AG04449 (cell line): ENCODE results near the gene NEURL1.
A peak's percentile ranks its signal among the peaks of the same experiment; 100 is the strongest.
"Not testable (repeated sequence)": the region's sequence is repeated elsewhere in the genome, so short reads cannot be mapped to it uniquely, and the experiment has no call there.

Experiments
- CTCF ChIA-PET: fragments of 350-600 bp; formaldehyde crosslinking; extraction: SDS; loops from one replicate; lab custom pipeline; 2021; ENCODE audit warnings: antibody characterized with exemption; lab: Yijun Ruan, JAX
- POLR2A ChIA-PET: fragments of 400-600, 350-600 bp; formaldehyde crosslinking; extraction: SDS; loops from one replicate; lab custom pipeline; 2020; ENCODE audit warnings: antibody characterized with exemption, inconsistent platforms; lab: Yijun Ruan, JAX
- DNase-seq: peaks from one replicate; pipeline ENCODE4 v3.0.0-alpha.2; 2010; ENCODE audit warnings: low read depth, low spot score
- H3K4me3 ChIP-seq: 2 replicates; pipeline ENCODE4 v1.5.1; 2011; ENCODE audit warnings: low read depth, mild to moderate bottlenecking, control low read depth, low read length
- CTCF ChIP-seq: IDR thresholded peaks from one replicate; pipeline ENCODE4 v1.5.1; 2011; ENCODE audit warnings: mild to moderate bottlenecking, moderate library complexity, low read length, control low read depth, inconsistent platforms; ENCODE audit not compliant: insufficient read depth; ENCODE audit errors: missing control alignments

Gene NEURL1

DNA sequence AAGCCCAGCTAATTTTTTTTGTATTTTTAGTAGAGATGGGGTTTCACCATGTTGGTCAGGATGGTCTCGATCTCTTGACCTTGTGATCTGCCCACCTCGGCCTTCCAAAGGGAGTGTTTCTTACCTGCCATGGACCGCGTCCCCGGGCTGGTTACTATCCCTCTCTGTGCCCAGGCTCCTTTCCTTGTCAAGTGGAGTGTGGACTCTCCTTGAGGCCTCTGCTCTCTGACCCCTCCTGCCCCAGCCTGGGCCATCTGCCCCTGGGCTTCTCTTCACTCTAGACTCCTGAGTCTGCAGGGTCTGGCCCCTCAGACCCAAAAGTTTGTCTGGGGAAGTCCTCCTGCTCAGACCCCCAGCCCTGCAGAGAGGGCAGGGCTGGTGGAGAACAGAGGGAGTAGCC, 20.7 kb downstream of the NEURL1 start:
- DNase-seq: no peak
- H3K4me3 ChIP-seq: no peak overlapping the region
- CTCF ChIA-PET: interaction anchor here (0.6 kb wide), 1 partner anchor 10 kb away, joined by 3 read pairs; no protein-coding TSS in a partner anchor
- POLR2A ChIA-PET: no interaction called here
- TF ChIP-seq CTCF: no peak

DNA sequence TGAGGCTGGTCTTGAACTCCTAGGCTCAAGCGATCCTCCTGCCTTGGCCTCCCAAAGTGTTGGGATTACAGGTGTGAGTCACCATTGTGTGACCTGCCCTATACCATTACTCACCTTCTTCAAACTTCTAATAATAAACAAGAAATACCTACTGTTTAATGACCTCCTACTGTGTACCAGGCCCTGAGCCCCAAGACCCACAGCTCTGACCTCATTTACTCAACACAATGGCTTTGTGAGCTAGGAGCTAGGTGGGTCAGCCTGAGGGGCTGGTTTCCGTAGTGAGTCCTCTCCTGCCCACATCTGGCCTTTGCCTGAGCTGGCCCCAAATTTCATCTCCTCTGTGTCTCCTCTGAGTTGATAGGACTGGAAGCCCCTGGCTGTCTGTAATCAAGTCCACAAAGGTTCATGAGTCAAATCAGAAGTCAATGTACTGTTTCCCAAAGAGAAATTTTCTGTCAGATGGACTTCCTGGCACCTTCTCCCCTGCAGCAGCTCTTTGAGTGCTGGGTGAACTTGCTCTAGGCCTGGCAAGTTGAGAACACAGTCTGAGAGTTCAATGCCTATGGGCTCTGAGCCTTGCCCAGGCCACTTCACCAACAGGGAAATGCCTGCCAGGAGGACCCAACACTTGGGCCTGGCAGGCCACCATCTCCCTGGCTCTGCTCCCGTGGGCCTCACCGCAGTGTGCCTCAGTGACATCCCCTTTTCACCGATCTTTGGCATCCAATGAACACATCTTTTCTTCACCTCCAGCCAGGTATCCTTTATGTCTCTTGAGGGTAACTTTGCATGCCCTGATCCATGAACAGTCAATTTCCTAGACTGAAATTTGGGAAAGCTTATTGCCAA, 24.0 kb downstream of the NEURL1 start:
- TF ChIP-seq CTCF: no peak
- POLR2A ChIA-PET: no interaction called here
- H3K4me3 ChIP-seq: no peak overlapping the region
- CTCF ChIA-PET: interaction anchor here (1.0 kb wide), 1 partner anchor 8 kb away, joined by 3 read pairs; no protein-coding TSS in a partner anchor
- DNase-seq: no peak

GRCh38 chr10:103519798-103520197, 26.3 kb downstream of the NEURL1 start:
- H3K4me3 ChIP-seq: no peak overlapping the region
- TF ChIP-seq CTCF: no peak
- CTCF ChIA-PET: no interaction called here
- POLR2A ChIA-PET: no interaction called here
- DNase-seq: no peak

- H3K4me3 ChIP-seq, POLR2A ChIA-PET, DNase-seq: not testable (repeated sequence)
- CTCF ChIA-PET: interaction anchor here (1.2 kb wide), 1 partner anchor 24 kb away, joined by 3 read pairs; no protein-coding TSS in a partner anchor
These were observed 28.5 kb downstream of the NEURL1 start for GRCh38 chr10:103522006-103522405.

- TF ChIP-seq CTCF: no peak
- ChIA-PET CTCF (interaction anchor here (1.2 kb wide), 1 partner anchor 19 kb away, joined by 4 read pairs; no protein-coding TSS in a partner anchor), POLR2A (no interaction called here)
- no peak for DNase-seq
- H3K4me3 ChIP-seq: no peak overlapping the region
These were observed 30.2 kb downstream of the NEURL1 start for GRCh38 chr10:103523683-103524082.

GRCh38 chr10:103525901-103526300, 32.4 kb downstream of the NEURL1 start:
- CTCF ChIA-PET: no interaction called here

DNA sequence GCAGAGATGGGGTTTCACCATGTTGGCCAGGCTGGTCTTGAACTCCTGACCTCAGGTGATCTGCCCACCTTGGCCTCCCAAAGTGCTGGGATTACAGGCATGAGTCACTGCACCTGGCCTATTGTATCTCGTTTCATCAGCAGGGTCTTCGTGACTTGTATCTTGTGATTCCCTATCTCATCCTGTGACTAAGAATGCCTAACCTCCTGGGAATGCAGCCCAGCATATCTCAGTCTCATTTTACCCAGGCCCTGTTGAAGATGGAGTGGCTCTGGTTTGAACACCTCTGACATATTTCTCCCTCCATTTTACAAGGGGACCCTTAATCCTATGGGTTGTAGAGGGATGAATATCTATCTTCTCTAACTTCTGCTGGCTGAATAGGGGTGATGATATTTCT, 34.0 kb downstream of the NEURL1 start:
- POLR2A ChIA-PET, CTCF ChIA-PET: not testable (repeated sequence)

More at GRCh38 chr10:103525901-103526300, 32.4 kb downstream of the NEURL1 start:
- H3K4me3 ChIP-seq: no peak overlapping the region
- TF ChIP-seq CTCF: no peak
- no peak for DNase-seq
- POLR2A ChIA-PET: no interaction called here

More for the DNA sequence above, 34.0 kb downstream of the NEURL1 start:
- not testable (repeated sequence) for H3K4me3 ChIP-seq
- peak; percentile 7 for DNase-seq
